Vagina (tissue), 2 donors: ENCODE data around the gene FAM200A. TPM values are rescaled to one million over a fixed set of nuclear protein-coding genes. Genes with fewer than 3 reads are reported as not detected.
"Not testable (repeated sequence)": the region's sequence is repeated elsewhere in the genome, so short reads cannot be mapped to it uniquely, and the experiment has no call there.

Experiments
- DNase-seq, 2 donors: peaks; one replicate each; pipeline ENCODE4 v3.0.0-alpha.2; 2017; ENCODE audit errors: extremely low spot score in 2 of 2
- H3K27ac ChIP-seq: fragments of 200-600 bp; sonication (generic); one replicate; pipeline ENCODE4 v1.5.1; 2019
- H3K27me3 ChIP-seq: fragments of 200-600 bp; sonication (generic); one replicate; pipeline ENCODE4 v1.5.1; 2019
- H3K36me3 ChIP-seq, 2 donors: fragments of 200-600 bp; sonication (generic); one replicate each; pipeline ENCODE4 v1.5.1; 2017 to 2019
- H3K4me1 ChIP-seq: fragments of 200-600 bp; sonication (generic); one replicate; pipeline ENCODE4 v1.5.1; 2019
- H3K4me3 ChIP-seq, 2 donors: fragments of 200-600 bp; sonication (generic); 1 replicate in 1 of 2; 2 replicates in 1 of 2; pipeline ENCODE4 v1.5.1; 2016 to 2019
- H3K9me3 ChIP-seq: fragments of 200-600 bp; sonication (generic); one replicate; pipeline ENCODE4 v1.5.1; 2019
- POLR2A ChIP-seq, 2 donors: fragments of 450-650 bp; IDR thresholded peaks; one replicate each; pipeline ENCODE4 v1.6.1; 2017; ENCODE audit warnings: antibody characterized with exemption in 2 of 2, mild to moderate bottlenecking in 2 of 2, moderate library complexity in 2 of 2
- POLR2AphosphoS5 ChIP-seq, 2 donors: sonication (generic); formaldehyde crosslinking; IDR thresholded peaks; one replicate each; pipeline ENCODE4 v1.9.0; 2017; ENCODE audit warnings: antibody characterized with exemption in 2 of 2, mild to moderate bottlenecking in 2 of 2, low read depth in 1 of 2; ENCODE audit not compliant: insufficient read depth in 1 of 2
- intact Hi-C: fragments of 100-400 bp; cut with DNase I; formaldehyde crosslinking; loops from one replicate; pipeline ENCODE4 v1.15.1; 2023
- total RNA-seq: library from RNA; depleted of rRNA; stranded (reverse); fragments of >200 nt; gene quantifications from one replicate; pipeline ENCODE4 v1.2.3, GENCODE V29; 2016
- TF ChIP-seq, protein P1 (sequence below), 3 experiments: fragments of 450-650 bp in 2 of 3; fragments of 200-600 bp in 1 of 3; sonication (generic) in 1 of 3; IDR thresholded peaks; one replicate each; pipeline ENCODE4 v1.5.1; 2017 to 2019; ENCODE audit warnings: antibody characterized with exemption in 3 of 3, mild to moderate bottlenecking in 2 of 3, moderate library complexity in 2 of 3

Gene FAM200A
- total RNA-seq, 1 donor from 2014 or later = 3.4 TPM

DNA sequence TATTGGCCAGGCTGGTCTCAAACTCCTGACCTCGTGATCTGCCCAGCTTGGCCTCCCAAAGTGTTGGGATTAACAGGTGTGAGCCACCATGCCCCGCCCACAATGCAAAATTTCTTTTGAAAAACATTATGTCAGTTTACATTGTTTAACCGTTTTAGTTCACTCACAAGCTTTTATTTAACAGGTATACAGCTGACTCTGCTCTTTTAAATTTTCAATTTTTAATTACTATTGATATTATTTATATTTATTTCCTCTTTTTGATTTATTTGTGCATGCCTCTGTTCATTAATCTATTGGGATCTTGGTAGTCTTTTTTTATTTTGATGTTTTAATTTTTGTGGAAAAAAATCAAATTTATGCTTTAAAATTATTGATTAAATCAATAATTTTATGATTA, 30.5 kb downstream of the FAM200A start:
- Histone ChIP-seq H3K27ac (no peak overlapping the region), H3K9me3 (no peaks in the 10 kb centered on the region), H3K4me1 (no peaks in the 10 kb centered on the region), H3K36me3 (peaks cover 0 to 23% of the 10 kb centered on the region in 2 donors), H3K4me3 (no peak overlapping the region), H3K27me3 (no peaks in the 10 kb centered on the region)
- no peak for DNase-seq
- intact Hi-C loops = no loop called here
- TF ChIP-seq, protein P1, sequence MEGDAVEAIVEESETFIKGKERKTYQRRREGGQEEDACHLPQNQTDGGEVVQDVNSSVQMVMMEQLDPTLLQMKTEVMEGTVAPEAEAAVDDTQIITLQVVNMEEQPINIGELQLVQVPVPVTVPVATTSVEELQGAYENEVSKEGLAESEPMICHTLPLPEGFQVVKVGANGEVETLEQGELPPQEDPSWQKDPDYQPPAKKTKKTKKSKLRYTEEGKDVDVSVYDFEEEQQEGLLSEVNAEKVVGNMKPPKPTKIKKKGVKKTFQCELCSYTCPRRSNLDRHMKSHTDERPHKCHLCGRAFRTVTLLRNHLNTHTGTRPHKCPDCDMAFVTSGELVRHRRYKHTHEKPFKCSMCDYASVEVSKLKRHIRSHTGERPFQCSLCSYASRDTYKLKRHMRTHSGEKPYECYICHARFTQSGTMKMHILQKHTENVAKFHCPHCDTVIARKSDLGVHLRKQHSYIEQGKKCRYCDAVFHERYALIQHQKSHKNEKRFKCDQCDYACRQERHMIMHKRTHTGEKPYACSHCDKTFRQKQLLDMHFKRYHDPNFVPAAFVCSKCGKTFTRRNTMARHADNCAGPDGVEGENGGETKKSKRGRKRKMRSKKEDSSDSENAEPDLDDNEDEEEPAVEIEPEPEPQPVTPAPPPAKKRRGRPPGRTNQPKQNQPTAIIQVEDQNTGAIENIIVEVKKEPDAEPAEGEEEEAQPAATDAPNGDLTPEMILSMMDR (IDR thresholded peaks at IDR 0.05) = no peak
- no peak for TF ChIP-seq POLR2A (IDR thresholded peaks at IDR 0.05)
- no peak for TF ChIP-seq POLR2AphosphoS5 (IDR thresholded peaks at IDR 0.05; ENCODE audit: insufficient read depth in 1 of 2, low read depth in 1 of 2)

DNA sequence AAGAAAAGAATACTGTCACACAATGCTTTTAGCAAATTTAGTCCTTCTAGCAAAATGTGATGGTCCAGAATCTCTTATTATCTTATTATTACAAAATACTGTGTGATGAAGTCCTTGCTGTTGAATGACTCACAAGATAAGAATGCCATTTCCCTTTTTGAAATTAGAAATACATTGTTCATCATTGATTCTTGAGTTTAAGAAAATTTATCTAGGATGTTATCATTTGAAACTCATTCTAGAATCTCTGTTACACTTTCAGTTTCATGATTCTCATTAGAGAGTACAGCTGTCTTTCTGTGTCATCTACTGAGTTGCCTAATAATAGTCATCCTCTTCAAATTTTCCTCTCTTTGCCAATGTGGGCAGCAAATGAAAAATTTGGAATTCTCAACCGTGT, 37.9 kb downstream of the FAM200A start:
- Histone ChIP-seq H3K27me3 (no peaks in the 10 kb centered on the region), H3K4me3 (no peak overlapping the region), H3K27ac (no peak overlapping the region), H3K36me3 (peaks cover 0 to 37% of the 10 kb centered on the region in 2 donors), H3K9me3 (no peaks in the 10 kb centered on the region), H3K4me1 (no peaks in the 10 kb centered on the region)
- DNase-seq = no peak
- TF ChIP-seq POLR2AphosphoS5 (IDR thresholded peaks at IDR 0.05; ENCODE audit: insufficient read depth in 1 of 2, low read depth in 1 of 2) (no peak), POLR2A (IDR thresholded peaks at IDR 0.05) (no peak)
- TF ChIP-seq, protein P1 (IDR thresholded peaks at IDR 0.05) = no peak
- intact Hi-C loops = no loop called here

DNA sequence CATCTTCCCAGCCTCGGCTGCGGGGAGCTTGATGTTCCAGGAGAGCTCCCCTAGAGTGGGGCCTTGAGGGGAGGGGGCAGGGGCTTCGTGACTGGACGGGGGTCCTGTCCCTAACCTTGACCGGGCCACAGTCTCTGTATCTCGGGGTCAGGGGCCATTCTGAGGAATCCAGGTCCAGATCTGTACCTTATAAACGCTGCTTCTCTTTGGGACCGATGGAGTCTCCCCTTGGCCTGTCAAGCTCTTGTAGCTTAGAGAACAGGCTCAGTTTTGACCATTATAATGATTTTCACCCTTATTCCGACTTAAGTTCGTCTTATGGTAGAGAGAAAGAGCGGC, 46.6 kb downstream of the FAM200A start:
- no peak for DNase-seq
- intact Hi-C loops = loop anchor here (5.0 kb wide), 1 partner anchor 47 kb away; the partner anchor contains the start of gene FAM200A
- Histone ChIP-seq H3K4me3 (peak overlapping the region; percentile 86 to 88), H3K36me3 (no peaks in the 10 kb centered on the region), H3K9me3 (no peaks in the 10 kb centered on the region), H3K27me3 (no peaks in the 10 kb centered on the region), H3K4me1 (peaks cover 33% of the 10 kb centered on the region), H3K27ac (peak overlapping the region; percentile 90)
- TF ChIP-seq, protein P1 (IDR thresholded peaks at IDR 0.05) = no peak
- peak in 1 of 2 donors; percentile 25 for TF ChIP-seq POLR2A (IDR thresholded peaks at IDR 0.05)

DNA sequence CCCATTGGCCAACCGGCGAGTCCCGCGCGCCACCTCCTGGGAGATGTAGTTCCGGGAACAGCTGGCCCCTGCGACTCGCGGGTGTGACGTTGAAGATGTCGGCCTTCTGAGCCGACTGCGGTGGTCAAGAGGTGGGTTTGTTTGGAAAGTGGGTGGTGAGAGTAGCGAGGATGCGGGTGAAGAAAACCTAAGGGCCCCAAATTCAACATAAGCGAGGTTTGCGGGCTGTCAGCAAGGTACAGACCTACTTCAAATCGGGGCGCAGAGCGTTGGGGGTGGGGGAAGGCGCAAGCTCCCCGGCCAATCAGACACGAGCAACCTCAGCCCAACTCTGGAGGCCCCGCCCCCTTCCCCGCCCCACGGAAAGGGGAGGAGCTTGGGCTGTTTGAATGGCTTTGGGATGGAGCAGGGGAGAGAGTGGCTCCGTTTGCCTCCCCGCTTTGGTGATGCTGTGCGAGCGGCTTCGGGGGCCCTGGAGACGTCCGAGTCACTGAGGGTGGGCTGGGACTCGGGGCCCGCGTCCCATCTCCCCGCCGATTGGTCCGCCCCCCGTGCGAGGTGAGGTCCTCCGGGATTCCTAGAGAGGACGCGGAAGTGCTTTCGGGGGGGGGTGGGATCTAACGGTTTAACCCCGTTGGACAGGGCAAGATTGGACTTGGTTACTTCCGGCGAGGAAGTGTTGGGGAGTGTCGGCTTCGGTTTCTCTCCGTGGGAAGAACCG, 47.2 kb downstream of the FAM200A start, which contains the start of gene ZKSCAN5:
Gene ZKSCAN5, plus strand, starts transcription at position 60 of the 721 bp plus-strand sequence. CDS start 1,383 bp downstream, outside the sequence.
- Histone ChIP-seq H3K9me3 (no peaks in the 10 kb centered on the region), H3K27me3 (no peaks in the 10 kb centered on the region), H3K4me1 (peaks cover 33% of the 10 kb centered on the region), H3K4me3 (peak within 1 kb of the TSS; percentile 86 to 88), H3K27ac (peak within 1 kb of the TSS; percentile 90), H3K36me3 (no peaks in the 10 kb centered on the region)
- intact Hi-C loops = loop anchor here (5.0 kb wide), 1 partner anchor 48 kb away; the partner anchor contains the start of gene FAM200A
- peak; percentile 82 to 83 for TF ChIP-seq POLR2AphosphoS5 (IDR thresholded peaks at IDR 0.05; ENCODE audit: insufficient read depth in 1 of 2, low read depth in 1 of 2)
- TF ChIP-seq, protein P1 (IDR thresholded peaks at IDR 0.05) = no peak
- DNase-seq = peak; percentile 98 to 99

DNA sequence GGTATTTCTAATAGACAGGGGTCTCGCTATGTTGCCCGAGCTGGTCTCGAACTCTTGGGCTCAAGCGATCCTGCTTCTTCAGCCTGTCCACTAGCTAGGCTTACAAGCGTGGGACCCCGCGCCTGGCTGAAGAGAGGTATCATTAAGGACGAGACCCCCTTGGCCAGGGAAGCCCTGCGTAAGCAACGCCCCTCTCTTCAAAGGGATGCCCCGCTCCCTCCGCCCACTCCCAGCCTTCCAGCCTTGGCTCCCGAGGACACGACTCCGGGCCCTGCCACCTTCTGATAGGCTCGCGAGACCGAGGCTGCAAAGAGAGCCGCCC, 47.7 kb downstream of the FAM200A start:
- Histone ChIP-seq H3K27me3 (no peaks in the 10 kb centered on the region), H3K4me3 (peak overlapping the region; percentile 86 to 88), H3K27ac (peak overlapping the region; percentile 90), H3K4me1 (peaks cover 37% of the 10 kb centered on the region), H3K36me3 (no peaks in the 10 kb centered on the region), H3K9me3 (no peaks in the 10 kb centered on the region)
- intact Hi-C loops = no loop called here
- TF ChIP-seq POLR2AphosphoS5 (IDR thresholded peaks at IDR 0.05; ENCODE audit: insufficient read depth in 1 of 2, low read depth in 1 of 2) (no peak), POLR2A (IDR thresholded peaks at IDR 0.05) (no peak)
- TF ChIP-seq, protein P1 (IDR thresholded peaks at IDR 0.05) = no peak
- peak in 1 of 2 donors; percentile 98 for DNase-seq

DNA sequence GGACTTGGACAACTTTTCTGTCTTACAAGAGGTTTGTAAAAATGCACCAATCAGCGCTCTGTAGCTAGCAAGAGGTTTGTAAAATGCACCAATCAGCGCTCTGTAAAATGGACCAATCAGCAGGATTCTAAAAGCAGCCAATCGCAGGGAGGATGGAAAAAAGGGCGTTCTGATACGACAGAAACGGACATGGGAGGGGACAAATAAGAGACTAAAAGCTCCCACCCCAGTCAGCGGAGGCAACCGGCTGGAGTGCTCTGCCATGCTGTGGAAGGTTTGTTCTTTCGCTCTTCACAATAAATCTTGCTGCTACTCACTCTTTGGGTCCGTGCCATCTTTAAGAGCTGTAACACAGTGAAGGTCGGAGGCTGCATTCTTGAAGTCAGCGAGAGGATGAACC, 50.7 kb downstream of the FAM200A start:
- DNase-seq, H3K27me3 ChIP-seq, intact Hi-C loops, H3K9me3 ChIP-seq, H3K4me3 ChIP-seq, H3K27ac ChIP-seq: not testable (repeated sequence)
- Histone ChIP-seq H3K36me3 (peaks cover 0 to 20% of the 10 kb centered on the region in 2 donors), H3K4me1 (peaks cover 43% of the 10 kb centered on the region)
